HEK293T (cell line): ENCODE results near the gene UNC13C.

ENCODE experiments used
- CTCF ChIA-PET: fragments of 350-600 bp; formaldehyde crosslinking; extraction: SDS; loops from one replicate; lab custom pipeline; 2021; ENCODE audit warnings: antibody characterized with exemption, inconsistent platforms; lab: Yijun Ruan, JAX
- POLR2A ChIA-PET: fragments of 350-600 bp; formaldehyde crosslinking; extraction: SDS; loops from one replicate; lab custom pipeline; 2020; ENCODE audit warnings: antibody characterized with exemption, inconsistent platforms; lab: Yijun Ruan, JAX
- DNase-seq: peaks from one replicate; pipeline ENCODE4 v3.0.0; 2012; ENCODE audit warnings: mixed read lengths; ENCODE audit errors: extremely low spot score
- ARNT ChIP-seq: fragments of 450-650 bp; IDR thresholded peaks from 2 replicates; pipeline ENCODE4 v1.6.1; 2017; ENCODE audit warnings: mild to moderate bottlenecking
- BHLHE40 ChIP-seq: fragments of 450-650 bp; IDR thresholded peaks from 2 replicates; pipeline ENCODE4 v1.6.1; 2016; ENCODE audit warnings: mild to moderate bottlenecking, moderate library complexity, borderline replicate concordance
- CTBP1 ChIP-seq: fragments of 450-650 bp; IDR thresholded peaks from 2 replicates; pipeline ENCODE4 v1.6.1; 2016; ENCODE audit warnings: borderline replicate concordance
- ELF4 ChIP-seq: fragments of 450-650 bp; IDR thresholded peaks from 2 replicates; pipeline ENCODE4 v1.6.1; 2017; ENCODE audit warnings: antibody characterized with exemption
- FOXA1 ChIP-seq: fragments of 450-650 bp; IDR thresholded peaks from 2 replicates; pipeline ENCODE4 v1.6.1; 2016; ENCODE audit warnings: mild to moderate bottlenecking
- FOXK2 ChIP-seq: fragments of 450-650 bp; IDR thresholded peaks from 2 replicates; pipeline ENCODE4 v1.6.1; 2016; ENCODE audit warnings: mild to moderate bottlenecking
- FOXM1 ChIP-seq: fragments of 450-650 bp; IDR thresholded peaks from 2 replicates; pipeline ENCODE4 v1.6.1; 2017; ENCODE audit warnings: mild to moderate bottlenecking, borderline replicate concordance
- HDGF ChIP-seq: fragments of 450-650 bp; IDR thresholded peaks from 2 replicates; pipeline ENCODE4 v1.6.1; 2017; ENCODE audit warnings: antibody characterized with exemption, borderline replicate concordance
- L3MBTL2 ChIP-seq: fragments of 450-650 bp; conservative IDR thresholded peaks from 2 replicates; pipeline ENCODE4 v1.6.1; 2016; ENCODE audit warnings: mild to moderate bottlenecking
- LEF1 ChIP-seq: fragments of 450-650 bp; IDR thresholded peaks from 2 replicates; pipeline ENCODE4 v1.6.1; 2017; ENCODE audit warnings: mild to moderate bottlenecking, borderline replicate concordance
- NFRKB ChIP-seq: fragments of 450-650 bp; IDR thresholded peaks from 2 replicates; pipeline ENCODE4 v1.6.1; 2016; ENCODE audit warnings: mild to moderate bottlenecking, moderate library complexity
- PKNOX1 ChIP-seq: fragments of 450-650 bp; IDR thresholded peaks from 2 replicates; pipeline ENCODE4 v1.6.1; 2016
- SP1 ChIP-seq: fragments of 450-650 bp; IDR thresholded peaks from 2 replicates; pipeline ENCODE4 v1.6.1; 2017
- SUZ12 ChIP-seq: fragments of 450-650 bp; IDR thresholded peaks from 2 replicates; pipeline ENCODE4 v1.6.1; 2016; ENCODE audit warnings: mild to moderate bottlenecking
- TARDBP ChIP-seq: fragments of 450-650 bp; IDR thresholded peaks from 2 replicates; pipeline ENCODE4 v1.6.1; 2016
- ZNF384 ChIP-seq: fragments of 450-650 bp; IDR thresholded peaks from 2 replicates; pipeline ENCODE4 v1.6.1; 2016

The UNC13C gene

GRCh38 chr15:54481819-54482218 lies 503.6 kb downstream of the UNC13C start:
- CTCF ChIA-PET = no interaction called here
- POLR2A ChIA-PET = no interaction called here
- no peak for DNase-seq
- TF ChIP-seq FOXA1 (no peak), SUZ12 (no peak), NFRKB (no peak), FOXK2 (no peak), PKNOX1 (no peak), CTBP1 (no peak), ELF4 (no peak), HDGF (no peak), ARNT (no peak), BHLHE40 (no peak)

GRCh38 chr15:54482251-54482650 lies 504.0 kb downstream of the UNC13C start:
- POLR2A ChIA-PET = no interaction called here
- TF ChIP-seq TARDBP = no peak
- TF ChIP-seq SP1 = no peak
- no peak for TF ChIP-seq SUZ12
- TF ChIP-seq HDGF = no peak
- no peak for TF ChIP-seq LEF1
- TF ChIP-seq FOXM1 = no peak
- TF ChIP-seq PKNOX1 = no peak
- no peak for TF ChIP-seq FOXA1
- TF ChIP-seq ARNT = no peak
- TF ChIP-seq ZNF384 = no peak
- no peak for TF ChIP-seq BHLHE40
- no peak for DNase-seq
- CTCF ChIA-PET = no interaction called here

DNA sequence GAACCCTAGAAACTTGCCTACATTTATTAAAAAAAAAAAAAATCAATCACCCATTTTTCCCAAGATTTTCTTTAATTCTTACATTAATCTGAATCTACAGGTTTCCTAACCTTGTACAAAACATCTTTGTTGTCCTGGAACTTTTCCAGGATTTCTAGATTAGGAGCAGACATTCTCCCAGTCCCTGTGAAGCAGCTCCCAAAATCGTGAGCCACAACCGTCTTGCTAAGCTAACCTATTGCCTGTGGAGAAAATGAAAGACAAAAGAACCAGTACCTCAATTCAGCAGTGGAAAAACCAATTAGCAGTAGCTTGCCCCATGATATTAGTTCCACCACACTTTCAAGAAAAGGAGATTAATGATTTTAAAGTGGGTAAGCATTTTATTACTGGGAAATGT lies 522.1 kb downstream of the UNC13C start:
- POLR2A ChIA-PET = no interaction called here
- no peak for DNase-seq
- CTCF ChIA-PET = no interaction called here
- TF ChIP-seq HDGF = no peak
- TF ChIP-seq SUZ12 = no peak
- no peak for TF ChIP-seq ZNF384
- TF ChIP-seq ARNT = no peak
- no peak for TF ChIP-seq TARDBP
- TF ChIP-seq FOXM1 = no peak
- no peak for TF ChIP-seq FOXK2
- TF ChIP-seq L3MBTL2 = no peak
- no peak for TF ChIP-seq ELF4
- no peak for TF ChIP-seq FOXA1

GRCh38 chr15:54502416-54503075 lies 524.3 kb downstream of the UNC13C start:
- ChIA-PET POLR2A (no interaction called here), CTCF (interaction anchor here (0.9 kb wide), 1 partner anchor 562 kb away, joined by 3 read pairs; no protein-coding TSS in a partner anchor)
- DNase-seq = no peak
- TF ChIP-seq TARDBP (no peak), LEF1 (no peak)

DNA sequence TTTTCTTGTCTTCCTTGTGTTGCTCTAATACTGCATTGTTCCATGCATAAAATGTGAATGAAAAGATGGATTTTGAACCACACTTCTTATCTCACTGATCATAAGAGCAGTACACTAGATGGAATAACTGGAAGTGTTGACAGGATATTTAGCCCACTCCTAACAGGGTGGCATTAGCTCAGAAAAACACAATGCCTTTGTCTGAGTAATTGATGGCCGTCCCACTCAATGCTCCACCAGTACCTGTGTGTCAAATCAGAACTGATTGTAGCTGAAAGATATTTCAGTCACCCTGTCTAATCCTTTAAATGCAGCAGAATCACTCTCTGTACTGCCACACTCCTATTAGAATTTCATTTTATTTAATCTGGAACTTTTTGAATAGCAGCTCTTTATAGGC lies 526.5 kb downstream of the UNC13C start:
- CTCF ChIA-PET = no interaction called here
- no peak for TF ChIP-seq FOXA1
- no peak for TF ChIP-seq ARNT
- TF ChIP-seq NFRKB = no peak
- no peak for TF ChIP-seq L3MBTL2
- TF ChIP-seq ZNF384 = no peak
- no peak for TF ChIP-seq CTBP1
- TF ChIP-seq SUZ12 = no peak
- TF ChIP-seq ELF4 = no peak
- no peak for TF ChIP-seq FOXK2
- TF ChIP-seq SP1 = no peak
- no peak for TF ChIP-seq FOXM1
- TF ChIP-seq PKNOX1 = no peak
- no peak for TF ChIP-seq HDGF
- TF ChIP-seq BHLHE40 = no peak
- no peak for TF ChIP-seq TARDBP
- POLR2A ChIA-PET = no interaction called here
- DNase-seq = no peak

GRCh38 chr15:54506977-54507524 lies 528.8 kb downstream of the UNC13C start:
- TF ChIP-seq HDGF (no peak), NFRKB (no peak), L3MBTL2 (no peak), LEF1 (no peak), BHLHE40 (no peak), ELF4 (no peak), CTBP1 (no peak), FOXA1 (no peak), PKNOX1 (no peak), TARDBP (no peak), FOXM1 (no peak), ZNF384 (no peak), ARNT (no peak), SUZ12 (no peak), SP1 (no peak), FOXK2 (no peak)
- ChIA-PET POLR2A (no interaction called here), CTCF (no interaction called here)
- no peak for DNase-seq
